HUES64 (cell line): ENCODE data around the gene TIMM21.

ENCODE experiments used
- H3K27ac ChIP-seq: 2 replicates; pipeline ENCODE4 v1.7.0; 2013; ENCODE audit warnings: low read depth, low read length, inconsistent platforms
- H3K27me3 ChIP-seq: 2 replicates; pipeline ENCODE4 v1.6.1; 2013; ENCODE audit warnings: mild to moderate bottlenecking, low read length; ENCODE audit not compliant: insufficient read depth
- H3K36me3 ChIP-seq: 2 replicates; pipeline ENCODE4 v1.6.1; 2013; ENCODE audit warnings: mild to moderate bottlenecking, low read length; ENCODE audit not compliant: insufficient read depth
- H3K4me1 ChIP-seq: 2 replicates; pipeline ENCODE4 v1.6.1; 2013; ENCODE audit warnings: mild to moderate bottlenecking, low read length, moderate library complexity; ENCODE audit not compliant: insufficient read depth
- H3K4me3 ChIP-seq: 2 replicates; pipeline ENCODE4 v1.5.1; 2013; ENCODE audit warnings: mild to moderate bottlenecking, low read length, moderate library complexity
- H3K9ac ChIP-seq: 2 replicates; pipeline ENCODE4 v1.6.1; 2013; ENCODE audit warnings: mild to moderate bottlenecking, low read depth, low read length
- H3K9me3 ChIP-seq: 2 replicates; pipeline ENCODE4 v1.6.1; 2013; ENCODE audit warnings: low read depth, low read length; ENCODE audit not compliant: insufficient read depth
- WGBS: fragments of 150-250, 120-280 bp; methylation state at CpG from one replicate; pipeline ENCODE4 v1.1.7; 2013; ENCODE audit warnings: missing lambda C conversion rate; 5-methylcytosine and 5-hydroxymethylcytosine counted together

Gene TIMM21

GRCh38 chr18:74147491-74147778 is 888 bp upstream of the TIMM21 start:
- peak overlapping the region; percentile 62 for H3K9ac ChIP-seq
- under 1% methylated on average over 28 of the region's 28 CpGs for WGBS
- no peaks in the 10 kb centered on the region for H3K9me3 ChIP-seq
- peaks cover 9% of the 10 kb centered on the region; the same call in 1 of the 2 replicates for H3K4me1 ChIP-seq
- no peak overlapping the region for H3K27ac ChIP-seq
- peaks cover 7% of the 10 kb centered on the region; the same call in 1 of the 2 replicates for H3K27me3 ChIP-seq
- H3K4me3 ChIP-seq, result peak overlapping the region; percentile 78
- H3K36me3 ChIP-seq, result peaks cover 11% of the 10 kb centered on the region

GRCh38 chr18:74148543-74149070 is 284 bp downstream of the TIMM21 start:
- peak overlapping the region; percentile 84 for H3K9ac ChIP-seq
- H3K4me1 ChIP-seq, result peaks cover 9% of the 10 kb centered on the region; the same call in 1 of the 2 replicates
- peaks cover 7% of the 10 kb centered on the region; the same call in 1 of the 2 replicates for H3K27me3 ChIP-seq
- no peaks in the 10 kb centered on the region for H3K9me3 ChIP-seq
- peaks cover 11% of the 10 kb centered on the region for H3K36me3 ChIP-seq
- H3K27ac ChIP-seq, result peak overlapping the region; percentile 14; the same call in 1 of the 2 replicates
- WGBS, result under 1% methylated on average over 25 of the region's 25 CpGs
- H3K4me3 ChIP-seq, result peak overlapping the region; percentile 78

GRCh38 chr18:74149878-74150277 is 1.6 kb downstream of the TIMM21 start:
- no peak overlapping the region for H3K27ac ChIP-seq
- H3K9me3 ChIP-seq, result no peaks in the 10 kb centered on the region
- peaks cover 9% of the 10 kb centered on the region; the same call in 1 of the 2 replicates for H3K4me1 ChIP-seq
- H3K36me3 ChIP-seq, result peaks cover 14% of the 10 kb centered on the region
- H3K9ac ChIP-seq, result peak overlapping the region; percentile 84; the same call in 1 of the 2 replicates
- H3K4me3 ChIP-seq, result peak overlapping the region; percentile 78
- peaks cover 7% of the 10 kb centered on the region; the same call in 1 of the 2 replicates for H3K27me3 ChIP-seq
- WGBS, result 92% methylated on average over 5 of the region's 5 CpGs

GRCh38 chr18:74152270-74152669 is 3.9 kb downstream of the TIMM21 start:
- Histone ChIP-seq H3K9ac (no peak overlapping the region), H3K36me3 (peaks cover 38% of the 10 kb centered on the region), H3K27me3 (no peaks in the 10 kb centered on the region), H3K4me1 (peaks cover 6% of the 10 kb centered on the region; the same call in 1 of the 2 replicates), H3K27ac (no peak overlapping the region), H3K9me3 (no peaks in the 10 kb centered on the region), H3K4me3 (no peak overlapping the region)
- WGBS, result 93% methylated on average over 6 of the region's 6 CpGs

DNA sequence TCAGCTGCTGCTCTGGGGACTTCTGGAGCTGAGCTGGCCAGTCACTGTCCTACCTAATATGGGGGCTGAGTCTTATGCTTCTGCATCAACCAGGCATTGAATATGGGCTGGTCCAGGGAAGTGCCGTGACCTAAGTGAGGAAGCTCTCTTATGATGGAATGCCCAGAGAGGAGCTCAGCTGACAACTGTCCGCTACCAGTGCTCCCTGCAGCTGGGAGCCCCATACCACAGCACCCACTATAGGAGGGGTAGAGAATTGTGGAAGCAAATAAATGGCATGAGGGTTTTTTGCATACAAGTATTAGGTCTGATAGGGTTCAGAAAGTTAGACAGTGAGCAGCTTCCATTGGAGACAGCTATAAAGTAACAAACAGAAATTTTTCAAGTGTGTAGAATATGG is 4.5 kb downstream of the TIMM21 start:
- Histone ChIP-seq H3K27ac (no peak overlapping the region), H3K27me3 (no peaks in the 10 kb centered on the region), H3K36me3 (peaks cover 43% of the 10 kb centered on the region), H3K4me1 (peaks cover 6% of the 10 kb centered on the region; the same call in 1 of the 2 replicates), H3K4me3 (no peak overlapping the region), H3K9me3 (no peaks in the 10 kb centered on the region), H3K9ac (no peak overlapping the region)
- 82% methylated on average over 2 of the region's 2 CpGs for WGBS

- Histone ChIP-seq H3K9ac (no peak overlapping the region), H3K9me3 (no peaks in the 10 kb centered on the region), H3K36me3 (peaks cover 48% of the 10 kb centered on the region), H3K27ac (no peak overlapping the region), H3K4me1 (peaks cover 6% of the 10 kb centered on the region; the same call in 1 of the 2 replicates), H3K4me3 (no peak overlapping the region), H3K27me3 (no peaks in the 10 kb centered on the region)
- 86% methylated on average over 3 of the region's 4 CpGs for WGBS
Measured at GRCh38 chr18:74153377-74153776, 5.1 kb downstream of the TIMM21 start.

- H3K9ac ChIP-seq, result no peak overlapping the region
- H3K9me3 ChIP-seq, result no peaks in the 10 kb centered on the region
- no peak overlapping the region for H3K4me3 ChIP-seq
- no peak overlapping the region for H3K27ac ChIP-seq
- peaks cover 52% of the 10 kb centered on the region for H3K36me3 ChIP-seq
- peaks cover 6% of the 10 kb centered on the region; the same call in 1 of the 2 replicates for H3K4me1 ChIP-seq
- 93% methylated on average over 3 of the region's 4 CpGs for WGBS
- no peaks in the 10 kb centered on the region for H3K27me3 ChIP-seq
Measured at GRCh38 chr18:74153793-74154192, 5.5 kb downstream of the TIMM21 start.

- Histone ChIP-seq H3K9me3 (no peaks in the 10 kb centered on the region), H3K9ac (no peak overlapping the region), H3K27ac (no peak overlapping the region), H3K27me3 (no peaks in the 10 kb centered on the region), H3K4me3 (no peak overlapping the region), H3K36me3 (peaks cover 62% of the 10 kb centered on the region), H3K4me1 (peaks cover under 1% of the 10 kb centered on the region; the same call in 1 of the 2 replicates)
- 97% methylated on average over 4 of the region's 4 CpGs for WGBS
Measured at GRCh38 chr18:74154716-74155115, 6.4 kb downstream of the TIMM21 start.

DNA sequence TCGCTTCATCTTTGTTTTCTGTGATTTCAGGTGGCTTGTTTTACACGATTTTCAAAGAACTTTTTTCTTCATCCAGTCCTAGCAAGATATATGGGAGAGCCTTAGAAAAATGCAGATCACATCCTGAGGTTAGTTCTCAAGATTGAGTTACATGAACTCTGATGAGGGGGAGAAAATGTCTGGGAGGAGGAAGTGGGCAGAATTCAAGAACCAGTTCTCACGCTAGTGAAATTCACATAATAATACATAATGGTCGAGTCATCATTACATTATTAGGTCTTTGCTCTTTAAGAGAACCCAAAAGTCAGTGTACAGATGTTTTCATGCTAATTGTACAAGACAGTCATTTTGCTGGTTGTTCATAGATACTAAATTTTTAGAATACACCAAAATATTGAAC is 7.0 kb downstream of the TIMM21 start:
- H3K4me3 ChIP-seq, result no peak overlapping the region
- 100% methylated on average over 4 of the region's 4 CpGs for WGBS
- H3K4me1 ChIP-seq, result no peaks in the 10 kb centered on the region
- peaks cover 66% of the 10 kb centered on the region for H3K36me3 ChIP-seq
- H3K27ac ChIP-seq, result no peak overlapping the region
- H3K9me3 ChIP-seq, result no peaks in the 10 kb centered on the region
- no peak overlapping the region for H3K9ac ChIP-seq
- H3K27me3 ChIP-seq, result no peaks in the 10 kb centered on the region

- Histone ChIP-seq H3K27ac (no peak overlapping the region), H3K4me3 (no peak overlapping the region), H3K36me3 (peaks cover 26% of the 10 kb centered on the region), H3K4me1 (no peaks in the 10 kb centered on the region), H3K9me3 (no peaks in the 10 kb centered on the region), H3K27me3 (no peaks in the 10 kb centered on the region), H3K9ac (no peak overlapping the region)
- 98% methylated on average over 10 of the region's 11 CpGs for WGBS
Measured at GRCh38 chr18:74163019-74163660, 14.8 kb downstream of the TIMM21 start.

DNA sequence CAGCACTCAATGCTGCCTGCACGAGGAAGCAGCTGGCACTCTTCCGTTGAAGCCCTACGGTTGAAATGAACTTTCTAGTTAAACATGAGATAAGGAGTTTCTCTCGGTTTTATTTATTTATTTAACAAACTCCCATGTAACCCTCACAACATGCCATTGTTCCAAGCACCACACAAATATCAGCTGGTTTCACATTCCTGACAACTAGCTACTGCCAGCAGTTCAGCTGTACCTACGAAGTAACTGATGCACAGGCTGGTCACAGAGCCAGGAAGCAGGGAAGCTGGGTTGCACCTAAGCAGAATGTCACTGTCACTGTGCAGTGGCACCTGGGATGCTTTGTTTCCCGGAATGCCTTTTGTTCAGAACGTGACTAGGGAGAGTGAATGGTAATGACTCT is 18.1 kb downstream of the TIMM21 start:
- no peaks in the 10 kb centered on the region for H3K27me3 ChIP-seq
- WGBS, result 84% methylated on average over 7 of the region's 7 CpGs
- H3K4me1 ChIP-seq, result no peaks in the 10 kb centered on the region
- no peak overlapping the region for H3K4me3 ChIP-seq
- H3K9me3 ChIP-seq, result no peaks in the 10 kb centered on the region
- no peak overlapping the region for H3K9ac ChIP-seq
- no peaks in the 10 kb centered on the region for H3K36me3 ChIP-seq
- no peak overlapping the region for H3K27ac ChIP-seq
